Gastroesophageal sphincter (tissue), 4 donors: ENCODE results near the gene GOLGA1. TPM values are rescaled to one million over a fixed set of nuclear protein-coding genes. Genes with fewer than 3 reads are reported as not detected.

Experiments
- ATAC-seq: fragments of 150-250 bp; one replicate; pipeline ENCODE4 v1.9.1; 2016; ENCODE audit warnings: mild to moderate bottlenecking, moderate library complexity
- H3K27ac ChIP-seq, 4 donors: fragments of 200-600 bp; sonication (generic) in 3 of 4; 1 replicate in 3 of 4; 2 replicates in 1 of 4; pipeline ENCODE4 v1.5.1; 2016 to 2019
- H3K27me3 ChIP-seq: fragments of 200-600 bp; sonication (generic); one replicate; pipeline ENCODE4 v1.5.1; 2019
- H3K36me3 ChIP-seq, 2 donors: fragments of 200-600 bp; sonication (generic); one replicate each; pipeline ENCODE4 v1.5.1; 2019; ENCODE audit warnings: control low read depth in 1 of 2
- H3K4me1 ChIP-seq, 3 donors: fragments of 200-600 bp; sonication (generic); 1 replicate in 2 of 3; 2 replicates in 1 of 3; pipeline ENCODE4 v1.5.1; 2016 to 2019; ENCODE audit warnings: control low read depth in 2 of 3
- H3K4me3 ChIP-seq, 2 donors: fragments of 200-600 bp; sonication (generic); one replicate each; pipeline ENCODE4 v1.5.1; 2019; ENCODE audit warnings: mild to moderate bottlenecking in 1 of 2, moderate library complexity in 1 of 2
- H3K9me3 ChIP-seq, 3 donors: fragments of 200-600 bp; sonication (generic); one replicate each; pipeline ENCODE4 v1.5.1; 2017 to 2019; ENCODE audit warnings: control low read depth in 2 of 3
- CTCF ChIP-seq, 4 experiments: fragments of 200-600 bp in 2 of 4; fragments of 450-650 bp in 2 of 4; sonication (generic) in 1 of 4; IDR thresholded peaks; one replicate each; pipeline ENCODE4 v1.5.1; 2017 to 2019; ENCODE audit warnings: antibody characterized with exemption in 4 of 4, mild to moderate bottlenecking in 2 of 4, moderate library complexity in 2 of 4
- EP300 ChIP-seq: sonication (generic); formaldehyde crosslinking; IDR thresholded peaks from one replicate; pipeline ENCODE4 v1.6.1; 2017; ENCODE audit warnings: antibody characterized with exemption, mild to moderate bottlenecking
- POLR2A ChIP-seq, 2 donors: fragments of 450-650 bp; IDR thresholded peaks; one replicate each; pipeline ENCODE4 v1.6.1; 2017; ENCODE audit warnings: antibody characterized with exemption in 2 of 2, mild to moderate bottlenecking in 2 of 2, moderate library complexity in 1 of 2
- POLR2AphosphoS5 ChIP-seq: sonication (generic); formaldehyde crosslinking; IDR thresholded peaks from one replicate; pipeline ENCODE4 v1.6.1; 2017; ENCODE audit warnings: antibody characterized with exemption
- WGBS, 2 donors: methylation state at CpG; one replicate each; pipeline ENCODE4 v1.1.5; 2018; ENCODE audit warnings: low coverage in 1 of 2; 5-methylcytosine and 5-hydroxymethylcytosine counted together
- total RNA-seq, 4 donors: library from RNA; depleted of rRNA; stranded (reverse); fragments of >200 nt; gene quantifications; one replicate each; pipeline ENCODE4 v1.1.0, GENCODE V29; 2016

Gene GOLGA1
- total RNA-seq, 4 donors from 2014 or later: 21.3 to 42.5 (median 31.9) TPM

GRCh38 chr9:124885551-124885950, 55.3 kb downstream of the GOLGA1 start:
- 94 to 100% methylated on average over 2 to 4 of the region's 4 CpGs for WGBS, 2 donors
- no peaks in the 10 kb centered on the region for H3K4me1 ChIP-seq
- no peaks in the 10 kb centered on the region for H3K27me3 ChIP-seq
- no peak for ATAC-seq
- no peak overlapping the region for H3K4me3 ChIP-seq
- no peak overlapping the region for H3K27ac ChIP-seq
- H3K9me3 ChIP-seq: no peaks in the 10 kb centered on the region
- H3K36me3 ChIP-seq: peaks cover 0 to 99% of the 10 kb centered on the region in 2 donors
- TF ChIP-seq EP300 (no peak), POLR2AphosphoS5 (no peak), CTCF (IDR thresholded peaks at IDR 0.05) (no peak), POLR2A (IDR thresholded peaks at IDR 0.05) (no peak)

- WGBS, 2 donors: 75 to 92% methylated on average over 3 to 4 of the region's 4 CpGs
- Histone ChIP-seq H3K4me1 (no peaks in the 10 kb centered on the region), H3K36me3 (peaks cover 0 to 99% of the 10 kb centered on the region in 2 donors), H3K9me3 (no peaks in the 10 kb centered on the region), H3K4me3 (no peak overlapping the region), H3K27me3 (no peaks in the 10 kb centered on the region), H3K27ac (no peak overlapping the region)
- no peak for ATAC-seq
- TF ChIP-seq POLR2A (IDR thresholded peaks at IDR 0.05): no peak
- TF ChIP-seq EP300: no peak
Measured at GRCh38 chr9:124884376-124884775, 56.5 kb downstream of the GOLGA1 start.

- H3K4me3 ChIP-seq: no peak overlapping the region
- no peaks in the 10 kb centered on the region for H3K27me3 ChIP-seq
- WGBS, 2 donors: 47 to 70% methylated on average over 3 to 4 of the region's 13 CpGs
- no peaks in the 10 kb centered on the region for H3K4me1 ChIP-seq
- H3K27ac ChIP-seq: no peak overlapping the region
- H3K9me3 ChIP-seq: no peaks in the 10 kb centered on the region
- TF ChIP-seq POLR2A (IDR thresholded peaks at IDR 0.05): no peak
- TF ChIP-seq EP300: no peak
- no peak for TF ChIP-seq POLR2AphosphoS5
- TF ChIP-seq CTCF (IDR thresholded peaks at IDR 0.05): no peak
- no peak for ATAC-seq
- peaks cover 0 to 99% of the 10 kb centered on the region in 2 donors for H3K36me3 ChIP-seq
Measured at GRCh38 chr9:124882231-124882630, 58.7 kb downstream of the GOLGA1 start.

- Histone ChIP-seq H3K36me3 (peaks cover 0 to 99% of the 10 kb centered on the region in 2 donors), H3K4me1 (no peaks in the 10 kb centered on the region), H3K9me3 (no peaks in the 10 kb centered on the region), H3K27ac (no peak overlapping the region), H3K4me3 (no peak overlapping the region), H3K27me3 (no peaks in the 10 kb centered on the region)
- no CpG with 5 or more reads among the region's 16 CpGs for WGBS, 2 donors
- TF ChIP-seq EP300 (no peak), POLR2AphosphoS5 (no peak), CTCF (IDR thresholded peaks at IDR 0.05) (no peak), POLR2A (IDR thresholded peaks at IDR 0.05) (no peak)
- ATAC-seq: no peak
Measured at GRCh38 chr9:124881138-124881743, 59.6 kb downstream of the GOLGA1 start.

- peaks cover 0 to 99% of the 10 kb centered on the region in 2 donors for H3K36me3 ChIP-seq
Measured at GRCh38 chr9:124880501-124880900, 60.4 kb downstream of the GOLGA1 start.

More at GRCh38 chr9:124880501-124880900, 60.4 kb downstream of the GOLGA1 start:
- Histone ChIP-seq H3K27me3 (no peaks in the 10 kb centered on the region), H3K9me3 (no peaks in the 10 kb centered on the region), H3K4me3 (no peak overlapping the region), H3K27ac (no peak overlapping the region), H3K4me1 (no peaks in the 10 kb centered on the region)
- TF ChIP-seq POLR2A (IDR thresholded peaks at IDR 0.05): no peak
- TF ChIP-seq POLR2AphosphoS5: no peak
- no peak for TF ChIP-seq EP300
- no peak for TF ChIP-seq CTCF (IDR thresholded peaks at IDR 0.05)
- no peak for ATAC-seq
- WGBS, 2 donors: 45 to 63% methylated on average over 3 to 4 of the region's 9 CpGs
